Vagina (tissue), 2 donors: ENCODE results near the gene ABCA5.

Experiments used
- POLR2AphosphoS5 ChIP-seq, 2 donors: sonication (generic); formaldehyde crosslinking; IDR thresholded peaks; one replicate each; pipeline ENCODE4 v1.9.0; 2017; ENCODE audit warnings: antibody characterized with exemption in 2 of 2, mild to moderate bottlenecking in 2 of 2, low read depth in 1 of 2; ENCODE audit not compliant: insufficient read depth in 1 of 2
- TF ChIP-seq, protein P1 (sequence below), 3 experiments: fragments of 450-650 bp in 2 of 3; fragments of 200-600 bp in 1 of 3; sonication (generic) in 1 of 3; IDR thresholded peaks; one replicate each; pipeline ENCODE4 v1.5.1; 2017 to 2019; ENCODE audit warnings: antibody characterized with exemption in 3 of 3, mild to moderate bottlenecking in 2 of 3, moderate library complexity in 2 of 3

DNA sequence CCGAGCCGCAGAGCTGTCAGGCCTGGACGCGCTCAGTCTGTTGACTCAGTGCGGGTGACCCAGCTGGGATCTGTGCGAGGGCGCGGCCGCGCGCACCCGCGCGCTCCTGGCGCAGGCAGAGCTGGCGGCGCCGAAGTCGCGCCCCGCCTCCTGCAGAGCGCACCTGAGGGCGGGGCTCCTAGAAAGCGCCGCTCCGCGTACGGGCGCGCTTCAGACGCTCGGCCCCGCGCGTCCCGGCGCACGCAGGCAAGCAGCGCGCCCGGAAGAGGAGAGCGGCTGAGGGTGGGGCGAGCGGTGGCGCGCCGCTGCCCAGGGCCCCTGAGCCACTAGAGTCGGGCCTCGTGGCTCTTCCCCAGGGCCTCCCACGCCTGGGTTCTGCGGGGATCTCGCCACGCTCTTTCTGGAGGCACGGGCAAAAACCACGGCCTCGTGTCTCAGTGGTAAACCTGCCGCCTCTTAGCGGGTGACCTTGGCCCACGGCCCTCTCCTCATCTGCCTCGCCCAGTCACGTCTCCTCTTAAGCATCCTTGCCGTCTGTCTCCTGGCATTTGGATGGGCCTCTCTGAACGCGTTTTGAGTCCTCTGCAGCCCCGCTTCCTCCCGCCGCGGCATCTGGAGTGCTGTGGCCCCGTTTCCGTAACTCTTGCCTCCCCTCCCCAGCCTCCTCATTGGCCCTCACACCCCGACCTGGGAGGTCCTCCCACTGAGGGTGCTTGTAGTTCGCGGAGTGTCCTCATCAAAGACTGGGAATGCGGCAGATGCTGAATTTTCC is at the start of gene ABCA5:
- TF ChIP-seq, protein P1, sequence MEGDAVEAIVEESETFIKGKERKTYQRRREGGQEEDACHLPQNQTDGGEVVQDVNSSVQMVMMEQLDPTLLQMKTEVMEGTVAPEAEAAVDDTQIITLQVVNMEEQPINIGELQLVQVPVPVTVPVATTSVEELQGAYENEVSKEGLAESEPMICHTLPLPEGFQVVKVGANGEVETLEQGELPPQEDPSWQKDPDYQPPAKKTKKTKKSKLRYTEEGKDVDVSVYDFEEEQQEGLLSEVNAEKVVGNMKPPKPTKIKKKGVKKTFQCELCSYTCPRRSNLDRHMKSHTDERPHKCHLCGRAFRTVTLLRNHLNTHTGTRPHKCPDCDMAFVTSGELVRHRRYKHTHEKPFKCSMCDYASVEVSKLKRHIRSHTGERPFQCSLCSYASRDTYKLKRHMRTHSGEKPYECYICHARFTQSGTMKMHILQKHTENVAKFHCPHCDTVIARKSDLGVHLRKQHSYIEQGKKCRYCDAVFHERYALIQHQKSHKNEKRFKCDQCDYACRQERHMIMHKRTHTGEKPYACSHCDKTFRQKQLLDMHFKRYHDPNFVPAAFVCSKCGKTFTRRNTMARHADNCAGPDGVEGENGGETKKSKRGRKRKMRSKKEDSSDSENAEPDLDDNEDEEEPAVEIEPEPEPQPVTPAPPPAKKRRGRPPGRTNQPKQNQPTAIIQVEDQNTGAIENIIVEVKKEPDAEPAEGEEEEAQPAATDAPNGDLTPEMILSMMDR (IDR thresholded peaks at IDR 0.05) = no peak
- peak in 1 of 2 donors; percentile 60 for TF ChIP-seq POLR2AphosphoS5 (IDR thresholded peaks at IDR 0.05; ENCODE audit: insufficient read depth in 1 of 2, low read depth in 1 of 2)
